HG02973 (cell line): Measurements from ENCODE around the gene RPS6KA2.

ENCODE experiments used
- ATAC-seq: cut with Tn5 transposase; IDR thresholded peaks from one replicate; pipeline ENCODE4 v1.9.1; 2021; ENCODE audit warnings: moderate library complexity; ENCODE audit not compliant: unreplicated experiment

Gene RPS6KA2

GRCh38 chr6:166459272-166459671 lies 167.8 kb downstream of the RPS6KA2 start:
- ATAC-seq = no peak

- ATAC-seq = no peak
Observed at GRCh38 chr6:166456395-166457156, 170.5 kb downstream of the RPS6KA2 start.

- ATAC-seq = no peak
Observed at GRCh38 chr6:166454692-166455515, 172.1 kb downstream of the RPS6KA2 start.

GRCh38 chr6:166453651-166454050 lies 173.4 kb downstream of the RPS6KA2 start:
- no peak for ATAC-seq

- no peak for ATAC-seq
Observed at GRCh38 chr6:166450167-166450873, 176.7 kb downstream of the RPS6KA2 start.

GRCh38 chr6:166449641-166450040 lies 177.4 kb downstream of the RPS6KA2 start:
- ATAC-seq = no peak

DNA sequence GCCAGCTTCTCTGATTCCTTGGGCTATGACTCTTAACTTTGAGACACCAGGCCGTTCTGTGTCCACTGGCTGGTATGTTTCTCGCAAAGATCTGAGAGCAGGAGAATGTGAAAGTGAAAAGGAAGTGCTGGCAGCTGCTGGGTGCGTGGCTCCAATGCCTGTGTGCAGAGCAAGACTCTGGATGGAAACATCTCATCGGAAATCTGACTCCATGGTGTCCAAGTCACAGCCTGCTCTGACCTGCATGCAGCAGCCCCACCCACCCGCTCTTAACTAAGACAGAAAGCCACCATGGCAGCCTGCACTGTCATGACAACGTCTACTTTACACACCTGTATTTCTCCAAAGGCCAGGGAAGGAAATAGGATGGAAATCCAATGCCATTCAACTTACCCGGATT lies 178.0 kb downstream of the RPS6KA2 start:
- ATAC-seq = no peak

- no peak for ATAC-seq
Observed at GRCh38 chr6:166448432-166448831, 178.6 kb downstream of the RPS6KA2 start.

GRCh38 chr6:166446567-166447065 lies 180.4 kb downstream of the RPS6KA2 start:
- ATAC-seq = no peak

DNA sequence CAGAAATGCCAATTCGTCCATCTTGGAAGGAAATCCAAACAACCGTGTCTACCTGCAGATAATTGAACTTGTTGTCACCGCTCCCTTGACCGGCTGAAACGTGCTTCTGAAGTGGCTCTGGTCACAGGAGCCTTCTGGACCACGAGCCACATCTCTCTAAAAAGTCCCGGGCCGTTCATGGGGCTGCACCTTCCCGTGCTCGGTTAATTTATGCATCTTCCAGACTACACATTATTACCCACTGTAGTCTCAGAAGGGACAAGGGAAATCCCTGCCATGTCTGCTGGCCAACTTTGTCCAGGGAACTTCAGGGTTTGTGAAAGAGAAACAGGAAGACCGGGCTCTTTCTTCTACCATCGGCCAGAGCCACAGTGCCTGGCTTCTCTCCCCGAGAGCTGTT lies 180.9 kb downstream of the RPS6KA2 start:
- no peak for ATAC-seq

DNA sequence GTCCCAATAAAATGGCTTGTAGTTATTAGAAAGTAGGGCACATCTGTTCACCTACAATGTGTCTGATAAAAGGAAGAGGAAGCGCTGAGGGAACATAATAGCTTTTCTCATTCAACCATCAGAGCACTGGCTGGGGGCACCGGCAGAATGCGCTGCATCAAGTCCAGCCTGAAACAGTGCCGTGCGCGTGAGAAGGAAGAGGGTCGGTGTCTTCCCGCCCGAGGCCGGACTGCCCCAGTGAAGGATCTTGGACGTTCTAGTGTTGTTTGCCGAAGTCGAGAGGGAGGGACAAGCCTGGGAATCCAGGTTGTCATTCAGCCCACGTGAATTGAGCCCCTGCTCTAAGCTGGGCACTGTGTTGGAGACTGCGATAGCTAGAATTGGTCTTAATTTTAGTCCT lies 182.6 kb downstream of the RPS6KA2 start:
- no peak for ATAC-seq

- ATAC-seq = no peak
Observed at GRCh38 chr6:166443166-166443565, 183.9 kb downstream of the RPS6KA2 start.

DNA sequence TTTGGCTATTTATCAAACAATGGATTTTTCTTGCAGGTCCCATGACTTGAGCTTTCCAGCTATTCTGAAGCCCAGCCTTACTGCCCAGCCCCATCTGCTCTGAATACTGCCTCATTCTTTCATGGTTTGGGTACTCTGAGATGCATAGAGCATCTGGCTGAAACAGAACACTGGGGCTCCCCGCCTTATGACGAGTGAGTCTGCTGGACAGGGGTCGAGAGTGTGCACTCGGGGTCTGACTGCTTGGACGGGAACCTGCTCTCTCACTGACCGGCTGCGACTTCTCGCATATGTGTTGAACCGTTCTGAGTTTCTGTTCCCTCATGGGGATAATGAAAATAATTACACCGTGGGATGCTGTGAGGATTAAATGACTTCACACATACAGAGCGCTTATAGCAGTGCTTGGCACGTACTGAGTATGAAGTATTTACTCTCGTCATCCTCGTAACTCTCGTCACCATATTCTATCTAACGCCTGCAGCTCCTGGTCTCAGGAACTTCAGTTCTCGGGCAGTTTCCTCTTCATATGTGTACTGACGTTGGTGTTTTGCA lies 184.8 kb downstream of the RPS6KA2 start:
- ATAC-seq = no peak

- no peak for ATAC-seq
Observed at GRCh38 chr6:166441325-166442078, 185.5 kb downstream of the RPS6KA2 start.

GRCh38 chr6:166440729-166441128 lies 186.3 kb downstream of the RPS6KA2 start:
- no peak for ATAC-seq

- no peak for ATAC-seq
Observed at GRCh38 chr6:166440106-166440505, 186.9 kb downstream of the RPS6KA2 start.

- no peak for ATAC-seq
Observed at GRCh38 chr6:166439366-166440091, 187.5 kb downstream of the RPS6KA2 start.

DNA sequence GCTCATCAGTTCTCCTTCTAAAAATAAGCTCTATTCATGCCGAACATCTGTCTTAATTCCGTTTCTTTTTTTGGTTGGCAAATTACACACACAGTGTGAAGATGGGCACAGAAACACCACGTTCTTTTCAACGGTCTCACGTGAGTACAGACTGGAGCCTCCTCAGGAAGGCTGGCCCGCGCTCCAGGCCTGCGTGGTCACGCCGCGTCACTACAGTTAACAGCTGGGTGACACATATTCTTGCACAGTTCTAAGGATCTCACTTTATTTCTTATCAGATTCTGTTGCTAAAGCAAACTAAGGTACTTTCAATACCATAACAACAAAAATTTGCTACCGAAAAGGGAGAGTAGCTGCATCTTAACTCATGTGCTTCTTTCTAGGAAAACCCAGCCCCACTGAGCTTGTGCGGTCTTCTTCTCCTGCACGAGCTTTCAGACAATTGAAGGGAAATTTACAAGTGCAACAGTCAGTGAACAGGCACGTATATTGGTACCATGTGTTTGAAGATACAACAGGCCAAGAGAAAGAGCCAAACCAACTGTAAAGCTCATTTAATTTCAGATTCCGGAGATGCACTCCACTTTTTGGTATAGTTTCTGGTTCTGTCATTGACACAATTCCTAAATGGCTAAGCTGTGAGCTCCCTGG lies 188.7 kb downstream of the RPS6KA2 start:
- no peak for ATAC-seq

- no peak for ATAC-seq
Observed at GRCh38 chr6:166437661-166438060, 189.4 kb downstream of the RPS6KA2 start.
